ENCODE data around the gene CCT8. TPM values are rescaled to one million over a fixed set of nuclear protein-coding genes. Genes with fewer than 3 reads are reported as not detected.

Gene CCT8
- total RNA-seq, 6 experiments from 2014 or later = 209 to 258 (median 227) TPM

DNA sequence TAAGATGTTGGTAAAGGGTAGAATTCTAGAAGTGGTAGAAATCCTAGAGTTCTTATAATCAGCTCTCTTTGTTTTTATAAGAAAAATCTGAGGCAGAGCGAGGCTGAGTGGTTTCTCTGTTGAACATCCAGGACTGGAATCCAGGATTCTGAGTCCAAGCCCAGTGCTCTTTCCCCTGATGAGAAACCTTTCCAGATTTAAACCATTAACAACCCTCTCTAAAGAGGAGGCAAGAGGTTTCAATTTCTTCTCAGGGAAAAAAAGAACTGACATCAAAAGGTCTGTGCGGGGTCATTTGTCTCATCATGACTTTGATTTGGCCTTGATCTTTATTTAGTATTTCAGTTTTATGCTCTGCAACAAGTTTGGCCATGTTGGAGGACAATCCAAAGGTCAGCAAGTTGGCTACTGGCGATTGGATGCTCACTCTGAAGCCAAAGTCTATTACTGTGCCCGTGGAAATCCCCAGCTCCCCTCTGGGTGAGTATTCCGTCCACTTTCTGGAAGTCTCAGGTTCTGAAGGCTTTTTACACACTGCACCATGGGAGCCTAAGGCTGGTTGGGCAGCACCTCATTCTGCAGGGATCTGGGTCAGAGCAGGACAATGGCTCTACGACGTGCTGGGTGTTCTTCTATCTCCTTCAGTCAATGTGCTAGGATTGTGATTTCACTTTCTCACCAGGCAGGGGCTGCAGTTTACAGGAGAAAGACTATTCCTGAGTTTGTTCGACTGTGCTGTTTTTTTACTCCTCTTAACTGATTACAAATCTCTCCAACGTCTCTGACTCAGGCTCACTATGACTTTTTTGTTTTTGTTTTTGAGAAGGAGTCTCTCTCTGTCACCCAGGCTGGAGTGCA lies 18.9 kb upstream of the CCT8 start:
- H3K27ac Mint-ChIP-seq = peak overlapping the region; percentile 90
- peaks cover 42% of the 10 kb centered on the region for H3K4me1 Mint-ChIP-seq (ENCODE audit: low read depth)
- peak; percentile 73 for DNase-seq
- H3K27me3 Mint-ChIP-seq (ENCODE audit: insufficient read depth) = no peaks in the 10 kb centered on the region
- H3K4me3 Mint-ChIP-seq = peak overlapping the region; percentile 68
- TF ChIP-seq, protein P1, sequence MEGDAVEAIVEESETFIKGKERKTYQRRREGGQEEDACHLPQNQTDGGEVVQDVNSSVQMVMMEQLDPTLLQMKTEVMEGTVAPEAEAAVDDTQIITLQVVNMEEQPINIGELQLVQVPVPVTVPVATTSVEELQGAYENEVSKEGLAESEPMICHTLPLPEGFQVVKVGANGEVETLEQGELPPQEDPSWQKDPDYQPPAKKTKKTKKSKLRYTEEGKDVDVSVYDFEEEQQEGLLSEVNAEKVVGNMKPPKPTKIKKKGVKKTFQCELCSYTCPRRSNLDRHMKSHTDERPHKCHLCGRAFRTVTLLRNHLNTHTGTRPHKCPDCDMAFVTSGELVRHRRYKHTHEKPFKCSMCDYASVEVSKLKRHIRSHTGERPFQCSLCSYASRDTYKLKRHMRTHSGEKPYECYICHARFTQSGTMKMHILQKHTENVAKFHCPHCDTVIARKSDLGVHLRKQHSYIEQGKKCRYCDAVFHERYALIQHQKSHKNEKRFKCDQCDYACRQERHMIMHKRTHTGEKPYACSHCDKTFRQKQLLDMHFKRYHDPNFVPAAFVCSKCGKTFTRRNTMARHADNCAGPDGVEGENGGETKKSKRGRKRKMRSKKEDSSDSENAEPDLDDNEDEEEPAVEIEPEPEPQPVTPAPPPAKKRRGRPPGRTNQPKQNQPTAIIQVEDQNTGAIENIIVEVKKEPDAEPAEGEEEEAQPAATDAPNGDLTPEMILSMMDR (IDR thresholded peaks at IDR 0.05) = peak; percentile 26; the same call in 1 of the 2 replicates
- no peaks in the 10 kb centered on the region for H3K36me3 Mint-ChIP-seq (ENCODE audit: low read depth)
- no peaks in the 10 kb centered on the region for H3K9me3 Mint-ChIP-seq

DNA sequence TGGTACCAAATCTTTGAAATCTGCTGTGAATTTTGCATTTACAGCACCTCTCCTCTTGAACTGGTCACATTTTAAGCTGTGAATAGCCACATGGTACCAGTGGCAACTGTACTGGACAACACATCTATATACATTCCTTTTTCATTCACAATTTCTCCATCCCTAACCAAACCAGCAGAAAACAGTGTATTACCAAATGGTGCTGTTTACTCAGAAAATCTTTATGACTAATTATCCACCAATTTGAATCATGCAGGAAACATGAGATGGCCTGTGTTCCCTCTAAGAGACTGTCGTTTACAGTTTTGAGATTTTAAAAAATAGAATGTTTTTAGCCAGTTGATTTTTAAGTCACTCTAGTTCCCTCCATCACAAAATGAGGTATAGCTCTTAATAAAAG lies 17.6 kb upstream of the CCT8 start:
- Mint-ChIP-seq H3K4me3 (peak overlapping the region; percentile 72), H3K27me3 (ENCODE audit: insufficient read depth) (peaks cover 2% of the 10 kb centered on the region; the same call in 1 of the 2 replicates), H3K4me1 (ENCODE audit: low read depth) (peaks cover 45% of the 10 kb centered on the region), H3K27ac (peak overlapping the region; percentile 90), H3K36me3 (ENCODE audit: low read depth) (no peaks in the 10 kb centered on the region), H3K9me3 (no peaks in the 10 kb centered on the region)
- TF ChIP-seq, protein P1 (IDR thresholded peaks at IDR 0.05) = no peak
- DNase-seq = peak; percentile 86

DNA sequence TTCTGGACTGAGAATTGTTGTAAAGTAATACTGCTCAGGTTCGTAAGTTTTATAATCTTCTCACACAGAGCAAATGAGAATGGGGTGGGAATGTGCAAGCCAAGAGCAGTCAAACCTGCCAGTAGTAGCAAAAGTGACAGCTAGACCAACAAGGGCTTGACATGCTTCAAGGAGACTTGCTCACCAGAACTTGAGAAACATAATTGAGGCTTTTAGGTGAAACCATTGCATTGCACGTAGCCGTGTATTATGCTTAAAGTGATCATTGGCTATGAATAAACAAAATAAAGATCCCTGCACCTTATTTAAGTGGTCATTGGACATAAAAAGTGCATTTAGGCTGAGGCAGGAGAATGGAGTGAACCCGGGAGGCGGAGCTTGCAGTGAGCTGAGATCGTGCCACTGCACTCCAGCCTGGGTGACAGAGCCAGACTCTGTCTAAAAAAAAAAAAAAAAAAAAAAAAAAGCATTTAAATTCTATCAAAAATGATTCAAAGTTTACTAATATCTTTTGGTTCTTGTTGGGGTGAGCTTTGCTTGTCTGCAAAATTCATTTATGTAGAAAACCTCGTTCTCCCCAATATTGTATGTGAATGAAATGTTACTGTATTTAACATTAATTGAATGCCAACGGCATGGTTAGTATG lies 11.8 kb upstream of the CCT8 start:
- Mint-ChIP-seq H3K4me3 (no peak overlapping the region), H3K4me1 (ENCODE audit: low read depth) (peaks cover 44% of the 10 kb centered on the region), H3K9me3 (no peaks in the 10 kb centered on the region), H3K36me3 (ENCODE audit: low read depth) (no peaks in the 10 kb centered on the region), H3K27me3 (ENCODE audit: insufficient read depth) (peaks cover 2% of the 10 kb centered on the region; the same call in 1 of the 2 replicates), H3K27ac (no peak overlapping the region)
- TF ChIP-seq, protein P1 (IDR thresholded peaks at IDR 0.05) = no peak
- DNase-seq = no peak

DNA sequence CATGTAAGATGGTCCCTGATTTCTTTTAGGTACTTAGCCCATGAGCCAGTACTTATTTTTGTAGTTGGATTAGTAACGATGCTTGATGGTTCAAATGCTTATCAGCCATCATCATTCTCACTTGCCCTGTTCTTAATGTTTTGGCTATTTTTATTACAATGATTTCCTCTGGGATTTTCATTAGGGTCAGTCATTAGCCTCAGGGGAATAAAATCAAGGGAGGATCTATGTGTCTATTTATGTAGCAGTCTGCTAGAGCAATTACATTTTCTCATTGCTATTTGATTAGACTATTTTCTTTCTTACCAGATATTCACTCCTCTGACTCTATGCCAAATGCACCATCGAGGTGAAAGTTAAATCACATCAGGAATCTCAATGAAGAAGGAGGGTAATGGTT lies 10.9 kb upstream of the CCT8 start:
- TF ChIP-seq, protein P1 (IDR thresholded peaks at IDR 0.05) = no peak
- no peaks in the 10 kb centered on the region for H3K36me3 Mint-ChIP-seq (ENCODE audit: low read depth)
- H3K9me3 Mint-ChIP-seq = no peaks in the 10 kb centered on the region
- peak; percentile 31 for DNase-seq
- peak overlapping the region; percentile 51 for H3K27ac Mint-ChIP-seq
- H3K27me3 Mint-ChIP-seq (ENCODE audit: insufficient read depth) = peaks cover 2% of the 10 kb centered on the region; the same call in 1 of the 2 replicates
- H3K4me1 Mint-ChIP-seq (ENCODE audit: low read depth) = peaks cover 42% of the 10 kb centered on the region
- peak overlapping the region; percentile 60 for H3K4me3 Mint-ChIP-seq

DNA sequence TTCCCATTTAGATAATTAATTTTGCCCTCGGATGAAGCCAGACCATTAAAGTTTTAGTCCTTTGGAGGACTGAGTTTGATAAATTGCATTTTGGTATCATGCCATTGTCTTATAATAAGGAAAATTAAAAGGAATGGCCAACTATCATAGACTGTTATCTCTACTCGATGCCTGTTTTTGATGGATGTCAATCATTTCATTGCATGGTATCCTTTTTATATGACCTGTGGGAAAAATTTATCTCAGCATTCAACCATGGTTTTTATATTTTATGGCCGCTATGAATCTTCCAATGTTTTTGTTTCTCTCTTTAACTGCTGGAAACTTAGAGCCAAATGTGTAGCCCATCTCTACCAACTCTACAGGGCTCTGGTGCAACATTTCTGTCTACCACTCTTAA lies 9.9 kb upstream of the CCT8 start:
- Mint-ChIP-seq H3K4me3 (no peak overlapping the region), H3K36me3 (ENCODE audit: low read depth) (no peaks in the 10 kb centered on the region), H3K4me1 (ENCODE audit: low read depth) (peaks cover 51% of the 10 kb centered on the region), H3K27ac (no peak overlapping the region), H3K27me3 (ENCODE audit: insufficient read depth) (peaks cover 2% of the 10 kb centered on the region; the same call in 1 of the 2 replicates), H3K9me3 (no peaks in the 10 kb centered on the region)
- TF ChIP-seq, protein P1 (IDR thresholded peaks at IDR 0.05) = no peak
- DNase-seq = no peak
